Measurements from ENCODE around the gene SVIL. TPM values are rescaled to one million over a fixed set of nuclear protein-coding genes. Genes with fewer than 3 reads are reported as not detected.
"Not testable (repeated sequence)": the region's sequence is repeated elsewhere in the genome, so short reads cannot be mapped to it uniquely, and the experiment has no call there.

SVIL gene
- total RNA-seq, 2 experiments from 2014 or later, result 12.5 to 17.0 TPM

GRCh38 chr10:29609696-29610095 is 25.1 kb downstream of the SVIL start:
- CTCF ChIA-PET, result no interaction called here
- DNase-seq, result no peak
- ATAC-seq, result no peak
- POLR2A ChIA-PET, result no interaction called here
- peaks cover 12% of the 10 kb centered on the region for H3K36me3 Mint-ChIP-seq (ENCODE audit: low read depth)
- no peaks in the 10 kb centered on the region for H3K4me1 Mint-ChIP-seq
- intact Hi-C loops (cut with DNase I, micrococcal nuclease), result no loop called here
- no peak overlapping the region for H3K4me3 Mint-ChIP-seq
- no peak overlapping the region for H3K27ac Mint-ChIP-seq
- no peaks in the 10 kb centered on the region for H3K27me3 Mint-ChIP-seq
- no peaks in the 10 kb centered on the region for H3K9me3 Mint-ChIP-seq (ENCODE audit: low read depth)

DNA sequence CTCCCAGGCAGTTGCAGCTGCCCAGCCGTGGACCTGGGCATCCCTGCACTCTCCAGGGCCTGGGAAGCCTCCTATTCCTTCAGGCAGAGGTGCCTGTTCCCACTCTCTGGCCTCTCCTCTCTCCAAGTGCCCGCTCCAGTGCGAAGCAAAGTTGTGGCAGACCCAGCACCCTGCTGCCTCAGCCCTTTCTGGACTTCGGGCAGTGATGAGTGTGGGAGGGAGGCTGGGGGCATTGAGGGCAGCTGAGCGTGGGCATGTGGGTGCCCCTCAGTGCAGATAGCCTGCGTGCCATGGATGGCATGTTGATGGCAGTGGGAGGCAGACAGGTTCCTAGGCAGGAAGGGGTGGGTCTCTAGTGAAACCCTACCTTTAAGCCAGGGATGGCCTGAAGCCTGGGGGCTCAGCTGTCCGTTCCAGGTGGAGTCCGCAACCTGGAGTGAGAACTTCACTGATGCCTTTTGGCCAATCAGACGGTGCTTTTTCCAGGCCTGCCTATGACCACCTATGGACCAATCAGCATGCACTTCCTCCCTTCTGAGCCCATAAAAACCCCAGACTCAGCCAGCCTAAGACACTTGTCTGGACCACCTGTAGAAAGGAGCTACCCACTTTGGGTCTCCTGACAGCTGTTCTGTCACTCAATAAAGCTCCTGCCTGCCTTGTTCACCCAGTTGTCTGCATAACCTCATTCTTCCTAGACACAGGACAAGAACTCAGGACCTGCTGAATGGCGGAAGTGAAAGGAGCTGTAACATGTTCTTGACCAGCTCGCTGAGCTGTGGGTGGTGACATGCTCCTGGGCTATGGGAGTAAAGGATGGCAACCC is 26.1 kb downstream of the SVIL start:
- CTCF ChIA-PET, result interaction anchor here (1.1 to 1.3 kb wide), 2 partner anchors 17 to 20 kb away, joined by 3 to 4 read pairs; no protein-coding TSS in a partner anchor

GRCh38 chr10:29608062-29608461 is 26.7 kb downstream of the SVIL start:
- no peak for ATAC-seq

More for the DNA sequence above, 26.1 kb downstream of the SVIL start:
- peaks cover 9% of the 10 kb centered on the region for H3K36me3 Mint-ChIP-seq (ENCODE audit: low read depth)
- no peaks in the 10 kb centered on the region for H3K9me3 Mint-ChIP-seq (ENCODE audit: low read depth)
- H3K4me1 Mint-ChIP-seq, result no peaks in the 10 kb centered on the region
- no peak for ATAC-seq
- H3K27ac Mint-ChIP-seq, result no peak overlapping the region
- H3K27me3 Mint-ChIP-seq, result no peaks in the 10 kb centered on the region
- no peak for DNase-seq
- intact Hi-C loops (cut with DNase I, micrococcal nuclease), result no loop called here
- POLR2A ChIA-PET, result no interaction called here
- no peak overlapping the region for H3K4me3 Mint-ChIP-seq

GRCh38 chr10:29607576-29607975 is 27.2 kb downstream of the SVIL start:
- CTCF ChIA-PET, result interaction anchor here (1.1 to 1.3 kb wide), 2 partner anchors 15 to 21 kb away, joined by 3 to 4 read pairs; no protein-coding TSS in a partner anchor
- Mint-ChIP-seq H3K4me1 (peaks cover 4% of the 10 kb centered on the region), H3K27ac (no peak overlapping the region)

More at GRCh38 chr10:29608062-29608461, 26.7 kb downstream of the SVIL start:
- H3K27me3 Mint-ChIP-seq, result no peaks in the 10 kb centered on the region
- no peaks in the 10 kb centered on the region for H3K9me3 Mint-ChIP-seq (ENCODE audit: low read depth)
- H3K4me1 Mint-ChIP-seq, result peaks cover 4% of the 10 kb centered on the region
- POLR2A ChIA-PET, result no interaction called here
- intact Hi-C loops (cut with DNase I, micrococcal nuclease), result no loop called here
- no peak for DNase-seq
- CTCF ChIA-PET, result interaction anchor here (1.1 to 1.3 kb wide), 2 partner anchors 16 to 20 kb away, joined by 3 to 4 read pairs; no protein-coding TSS in a partner anchor
- H3K4me3 Mint-ChIP-seq, result no peak overlapping the region
- H3K27ac Mint-ChIP-seq, result no peak overlapping the region
- H3K36me3 Mint-ChIP-seq (ENCODE audit: low read depth), result peaks cover 9% of the 10 kb centered on the region

GRCh38 chr10:29606693-29607092 is 28.1 kb downstream of the SVIL start:
- H3K27ac Mint-ChIP-seq; POLR2A ChIA-PET; H3K9me3 Mint-ChIP-seq (ENCODE audit: low read depth); intact Hi-C loops (cut with DNase I, micrococcal nuclease); H3K4me3 Mint-ChIP-seq; ATAC-seq; H3K27me3 Mint-ChIP-seq; DNase-seq; H3K36me3 Mint-ChIP-seq (ENCODE audit: low read depth); H3K4me1 Mint-ChIP-seq; CTCF ChIA-PET: not testable (repeated sequence)

More at GRCh38 chr10:29607576-29607975, 27.2 kb downstream of the SVIL start:
- intact Hi-C loops (cut with DNase I, micrococcal nuclease), result no loop called here
- DNase-seq, result no peak
- H3K4me3 Mint-ChIP-seq, result no peak overlapping the region
- H3K36me3 Mint-ChIP-seq (ENCODE audit: low read depth), result peaks cover 9% of the 10 kb centered on the region
- no peaks in the 10 kb centered on the region for H3K9me3 Mint-ChIP-seq (ENCODE audit: low read depth)
- POLR2A ChIA-PET, result no interaction called here
- no peaks in the 10 kb centered on the region for H3K27me3 Mint-ChIP-seq
- ATAC-seq, result no peak

GRCh38 chr10:29604291-29604825 is 30.4 kb downstream of the SVIL start:
- ATAC-seq, result no peak
- Mint-ChIP-seq H3K27ac (no peak overlapping the region), H3K9me3 (ENCODE audit: low read depth) (no peaks in the 10 kb centered on the region), H3K36me3 (ENCODE audit: low read depth) (peaks cover 3% of the 10 kb centered on the region), H3K4me1 (peaks cover 14% of the 10 kb centered on the region), H3K27me3 (no peaks in the 10 kb centered on the region), H3K4me3 (no peak overlapping the region)
- ChIA-PET POLR2A (no interaction called here), CTCF (no interaction called here)
- intact Hi-C loops (cut with DNase I, micrococcal nuclease), result no loop called here
- DNase-seq, result no peak

DNA sequence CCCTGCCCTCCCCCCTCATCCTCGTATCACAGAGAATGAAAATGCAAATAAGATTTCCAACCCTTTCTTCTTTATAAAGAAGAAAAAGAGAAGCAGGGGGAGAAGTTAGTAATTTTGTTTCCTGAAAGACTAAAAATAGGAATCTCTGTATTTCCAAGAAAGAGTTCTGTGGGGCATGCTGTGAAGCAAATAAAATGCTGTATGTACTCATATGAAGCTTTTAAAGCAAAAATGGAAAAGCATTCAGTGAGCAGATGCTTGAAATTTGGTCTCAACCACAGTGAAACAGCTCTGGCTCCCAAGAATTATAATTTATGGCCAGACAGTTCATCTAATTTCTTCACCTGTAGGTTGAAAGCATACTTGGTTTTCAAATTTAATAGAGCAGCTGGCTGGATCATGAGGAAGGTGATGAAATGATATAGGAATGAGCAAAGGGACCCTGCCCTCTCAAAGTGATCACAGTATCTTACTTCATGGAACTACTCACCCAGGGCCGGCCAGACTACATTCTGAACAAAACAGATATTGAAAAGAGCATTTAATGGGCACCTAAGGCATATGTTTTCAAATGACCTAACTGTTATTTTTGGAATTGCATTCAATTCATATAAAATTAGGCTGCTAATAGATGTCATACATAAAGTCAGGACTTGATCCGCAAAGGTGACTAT is 31.4 kb downstream of the SVIL start:
- peaks cover 1% of the 10 kb centered on the region for H3K36me3 Mint-ChIP-seq (ENCODE audit: low read depth)
- H3K4me1 Mint-ChIP-seq, result peaks cover 14% of the 10 kb centered on the region
- ChIA-PET POLR2A (no interaction called here), CTCF (interaction anchor here (0.9 kb wide), 1 partner anchor 13 kb away, joined by 6 read pairs; no protein-coding TSS in a partner anchor)
- no peaks in the 10 kb centered on the region for H3K9me3 Mint-ChIP-seq (ENCODE audit: low read depth)
- intact Hi-C loops (cut with DNase I, micrococcal nuclease), result no loop called here
- no peaks in the 10 kb centered on the region for H3K27me3 Mint-ChIP-seq
- no peak for ATAC-seq
- H3K27ac Mint-ChIP-seq, result no peak overlapping the region
- DNase-seq, result no peak
- no peak overlapping the region for H3K4me3 Mint-ChIP-seq

- Mint-ChIP-seq H3K36me3 (ENCODE audit: low read depth) (no peaks in the 10 kb centered on the region), H3K27ac (no peak overlapping the region), H3K9me3 (ENCODE audit: low read depth) (no peaks in the 10 kb centered on the region), H3K27me3 (no peaks in the 10 kb centered on the region), H3K4me1 (peaks cover 14% of the 10 kb centered on the region), H3K4me3 (no peak overlapping the region)
- CTCF ChIA-PET, result interaction anchor here (0.7 to 1.8 kb wide), 2 partner anchors 9 to 11 kb away, joined by 3 to 7 read pairs; no protein-coding TSS in a partner anchor
- POLR2A ChIA-PET, result no interaction called here
- ATAC-seq (no peak), DNase-seq (no peak)
- intact Hi-C loops (cut with DNase I, micrococcal nuclease), result no loop called here
Measured at GRCh38 chr10:29600821-29601220, 34.0 kb downstream of the SVIL start.

DNA sequence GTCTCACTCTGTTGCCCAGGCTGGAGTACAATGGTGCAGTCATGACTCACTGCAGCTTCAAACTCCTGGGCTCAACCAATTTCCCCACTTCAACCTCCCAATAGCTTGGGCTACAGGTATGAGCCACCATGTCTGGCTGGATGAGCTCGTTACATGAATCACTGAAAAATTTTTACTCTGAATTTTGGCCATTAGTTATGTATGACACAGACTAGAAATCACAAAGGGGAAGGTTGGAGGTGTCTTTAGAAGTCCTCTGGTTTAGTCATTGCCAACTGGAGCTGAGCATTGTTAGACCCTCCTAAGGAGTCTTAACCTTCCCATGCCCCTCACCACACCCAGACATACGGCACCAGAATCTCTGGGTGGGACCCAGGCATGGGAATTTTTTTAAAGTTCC is 34.7 kb downstream of the SVIL start:
- ChIA-PET POLR2A (no interaction called here), CTCF (interaction anchor here (1.1 kb wide), 1 partner anchor 9 kb away, joined by 5 read pairs; no protein-coding TSS in a partner anchor)
- Mint-ChIP-seq H3K4me1 (peaks cover 16% of the 10 kb centered on the region), H3K27ac (no peak overlapping the region), H3K4me3 (no peak overlapping the region), H3K9me3 (ENCODE audit: low read depth) (no peaks in the 10 kb centered on the region), H3K36me3 (ENCODE audit: low read depth) (no peaks in the 10 kb centered on the region), H3K27me3 (no peaks in the 10 kb centered on the region)
- intact Hi-C loops (cut with DNase I, micrococcal nuclease), result no loop called here
- DNase-seq (no peak), ATAC-seq (peak; percentile 66)

GRCh38 chr10:29598851-29599311 is 35.9 kb downstream of the SVIL start:
- peaks cover 17% of the 10 kb centered on the region for H3K4me1 Mint-ChIP-seq
- H3K9me3 Mint-ChIP-seq (ENCODE audit: low read depth), result no peaks in the 10 kb centered on the region
- no peaks in the 10 kb centered on the region for H3K27me3 Mint-ChIP-seq
- intact Hi-C loops (cut with DNase I, micrococcal nuclease), result no loop called here
- H3K27ac Mint-ChIP-seq, result no peak overlapping the region
- no peak overlapping the region for H3K4me3 Mint-ChIP-seq
- H3K36me3 Mint-ChIP-seq (ENCODE audit: low read depth), result no peaks in the 10 kb centered on the region
- DNase-seq, result no peak
- POLR2A ChIA-PET, result no interaction called here
- ATAC-seq, result no peak
- CTCF ChIA-PET, result interaction anchor here (0.6 kb wide), 1 partner anchor 74 kb away, joined by 7 read pairs; no protein-coding TSS in a partner anchor

GRCh38 chr10:29596826-29597225 is 37.9 kb downstream of the SVIL start:
- ATAC-seq (no peak), DNase-seq (no peak)
- ChIA-PET CTCF (no interaction called here), POLR2A (no interaction called here)
- Mint-ChIP-seq H3K9me3 (ENCODE audit: low read depth) (no peaks in the 10 kb centered on the region), H3K36me3 (ENCODE audit: low read depth) (no peaks in the 10 kb centered on the region), H3K27me3 (no peaks in the 10 kb centered on the region), H3K27ac (no peak overlapping the region), H3K4me3 (no peak overlapping the region), H3K4me1 (peaks cover 14% of the 10 kb centered on the region)
- intact Hi-C loops (cut with DNase I, micrococcal nuclease), result no loop called here

Data from activated CD4-positive, alpha-beta T cell treated with anti-CD3 and anti-CD28 coated beads for 36 hours (primary cell).